ENCODE measurements around the gene IFI30.

- peak; percentile 34; the same call in 1 of the 2 replicates for TF ChIP-seq CTCF (conservative IDR thresholded peaks at IDR 0.05)
- TF ChIP-seq EZH2 (IDR thresholded peaks at IDR 0.05; ENCODE audit: low read depth): no peak
These were observed 13.1 kb upstream of the IFI30 start for GRCh38 chr19:18160493-18160970.
